ENCODE measurements around the gene GALNS.

GALNS gene

DNA sequence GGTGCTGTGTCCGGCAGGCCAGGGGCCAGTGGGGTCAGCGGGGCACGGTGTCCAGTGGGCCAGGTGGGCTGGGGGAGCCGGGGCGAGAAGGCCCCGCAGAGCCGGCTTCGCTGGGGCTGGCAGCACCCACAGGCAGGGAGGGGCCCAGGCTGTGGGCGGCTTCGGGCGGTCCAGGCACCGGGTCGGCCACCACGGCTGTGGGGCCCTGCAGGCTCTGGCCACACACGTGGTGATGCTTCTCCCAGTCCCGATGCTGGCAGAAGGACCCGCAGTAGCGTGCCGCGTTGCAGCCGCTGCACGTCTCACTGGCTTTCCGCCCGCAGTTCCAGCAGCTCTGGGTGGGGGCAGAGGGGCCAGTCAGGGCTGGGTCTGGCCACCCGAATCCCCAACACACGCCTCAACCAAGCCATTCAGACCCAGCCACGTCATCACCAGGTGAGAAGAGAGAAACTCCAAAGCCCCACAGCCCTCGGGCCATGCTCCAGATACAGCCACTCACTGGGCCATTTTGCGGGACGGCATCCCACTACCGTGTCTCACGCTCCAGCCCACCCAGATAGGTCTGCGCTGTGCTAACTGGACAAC, 20.3 kb upstream of the GALNS start:
- no peak for DNase-seq (ENCODE audit: low spot score)

DNA sequence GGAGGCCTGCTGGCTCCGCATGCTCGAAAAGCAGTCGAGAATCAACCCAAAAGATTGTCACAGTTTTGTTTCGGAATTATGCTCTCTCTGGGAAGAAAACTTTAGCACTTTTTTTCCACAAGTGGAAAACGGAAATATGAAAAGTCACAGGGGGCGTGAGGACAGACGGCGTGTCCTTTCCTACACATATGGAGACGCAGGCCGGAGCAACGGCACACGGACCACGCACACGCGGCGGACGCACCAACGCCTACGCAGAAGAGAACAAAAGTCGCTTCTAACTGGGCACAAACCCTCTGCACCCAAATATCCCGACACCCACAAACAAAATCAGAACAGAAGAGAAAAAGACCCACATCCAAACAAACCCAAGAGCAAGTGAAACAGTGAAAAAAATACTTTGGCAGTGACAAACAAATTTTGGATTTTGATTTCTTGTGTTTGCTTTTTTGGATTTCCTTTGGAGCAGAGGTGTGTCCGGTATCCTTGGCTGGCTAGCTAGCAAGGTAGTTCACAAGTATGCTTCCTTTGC, 19.0 kb upstream of the GALNS start:
- DNase-seq (ENCODE audit: low spot score) = no peak

DNA sequence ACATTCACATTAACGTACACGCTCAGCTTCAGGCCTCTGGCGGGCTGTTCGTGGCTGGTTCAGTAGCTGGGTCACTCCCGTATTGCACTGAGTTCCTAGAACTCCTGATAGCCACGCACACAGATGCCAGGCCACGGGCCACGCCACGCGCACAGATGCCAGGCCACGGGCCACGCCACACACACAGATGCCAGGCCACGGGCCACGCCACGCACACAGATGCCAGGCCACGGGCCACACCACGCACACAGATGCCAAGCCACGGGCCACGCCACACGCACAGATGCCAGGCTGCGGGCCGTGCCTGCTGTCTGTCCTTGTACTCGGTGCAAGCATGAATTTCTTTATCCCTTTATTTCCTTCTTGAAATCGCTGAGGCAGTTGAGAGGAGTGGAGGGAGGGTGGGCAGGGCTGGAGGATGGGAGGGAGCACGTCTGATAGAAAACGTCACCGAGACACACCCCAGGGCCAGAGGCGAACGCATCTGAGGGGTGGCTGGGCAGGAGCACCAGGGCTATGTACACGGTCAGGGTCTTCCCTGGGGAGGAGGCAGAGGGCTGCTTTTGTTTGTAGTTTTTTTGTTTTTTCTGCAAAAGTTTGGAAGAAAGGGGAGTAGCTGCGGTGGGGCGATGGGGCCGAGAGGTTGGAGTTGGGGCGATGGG, 18.3 kb upstream of the GALNS start:
- DNase-seq (ENCODE audit: low spot score) = no peak

DNA sequence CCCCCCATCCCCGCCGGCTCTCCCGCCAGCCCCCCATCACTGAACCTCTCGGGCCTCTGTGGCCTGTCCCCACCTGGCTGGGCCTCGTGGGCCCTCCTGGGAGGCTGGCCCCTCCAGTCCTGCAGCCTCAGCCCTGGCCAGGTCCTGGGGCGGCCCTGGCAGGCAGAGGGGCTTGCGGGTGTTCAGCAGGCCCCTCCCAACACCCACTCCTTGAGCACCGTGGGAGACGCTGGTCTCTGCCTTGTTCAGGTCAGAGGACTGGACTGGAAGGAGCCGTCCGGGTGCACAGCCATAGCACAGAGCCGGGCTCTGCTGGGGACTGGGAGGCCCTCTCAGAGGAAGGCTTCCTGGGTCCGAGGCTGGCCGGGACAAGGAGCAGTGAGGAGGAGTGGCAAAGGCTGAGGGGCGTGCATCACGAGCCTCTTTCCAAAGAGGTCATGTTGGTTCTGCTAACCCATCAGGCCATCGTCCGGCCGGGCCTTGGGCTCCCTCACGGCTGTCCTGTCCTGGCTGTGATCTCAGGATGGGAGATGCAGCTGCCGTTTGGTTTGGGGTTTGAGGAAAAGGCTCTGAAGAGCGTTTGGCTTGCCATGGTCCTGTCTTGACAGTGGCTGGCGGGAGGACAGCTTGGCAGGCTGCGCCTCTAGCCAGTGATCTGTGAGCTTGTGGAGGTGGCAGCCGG, 16.0 kb upstream of the GALNS start:
- no peak for DNase-seq (ENCODE audit: low spot score)

DNA sequence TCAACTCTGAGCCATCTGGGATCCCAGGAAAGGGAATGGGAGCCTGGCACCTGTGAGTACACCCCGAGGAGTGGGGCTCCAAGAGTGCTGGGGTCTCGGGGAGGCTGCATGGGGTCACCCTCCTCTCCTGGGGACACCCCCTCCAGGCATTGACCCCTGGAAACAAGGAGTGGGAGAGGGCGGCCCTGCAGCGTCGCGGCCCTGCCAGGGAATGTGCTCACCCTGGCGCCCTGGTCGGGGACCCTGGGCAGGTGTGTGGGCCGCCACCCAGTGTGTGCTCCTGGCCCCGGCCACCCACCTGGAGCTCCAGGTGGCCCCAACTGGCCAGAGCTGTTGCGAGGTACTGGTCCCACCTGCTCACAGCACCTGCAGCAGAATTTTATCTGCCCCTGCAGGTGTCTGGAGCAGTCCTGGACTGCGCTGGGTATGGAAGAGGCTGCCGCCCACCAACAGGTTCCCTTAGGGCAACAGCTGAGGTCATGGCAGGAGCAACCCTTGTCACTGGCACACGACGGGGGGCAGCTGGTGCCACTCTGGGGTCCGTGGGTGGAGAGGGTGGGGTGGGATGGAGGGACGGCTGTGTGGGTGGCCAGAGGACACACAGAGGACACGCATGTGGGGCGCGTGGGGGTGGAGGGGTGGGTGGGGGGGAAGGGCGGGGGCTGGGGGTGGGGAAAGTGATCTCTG, 15.1 kb upstream of the GALNS start:
- no peak for DNase-seq (ENCODE audit: low spot score)

DNA sequence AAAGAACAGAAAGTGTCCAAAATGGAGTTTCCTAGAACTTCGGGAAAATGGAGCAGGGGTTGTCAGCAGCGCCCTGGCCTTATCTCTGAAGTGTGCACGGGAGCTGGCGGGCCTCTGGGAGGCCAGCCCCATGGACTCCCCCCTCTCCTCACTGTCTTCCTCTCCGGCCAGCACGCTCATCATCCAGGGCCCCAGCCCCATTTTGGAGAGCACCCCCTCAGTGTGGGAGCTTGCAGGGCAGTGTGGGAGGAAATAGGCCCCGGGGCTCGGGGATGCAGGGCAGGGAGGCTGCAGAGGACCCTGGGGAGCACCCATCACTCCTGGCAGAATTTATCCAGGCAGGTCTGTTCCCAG, 14.6 kb upstream of the GALNS start:
- DNase-seq (ENCODE audit: low spot score) = no peak

DNA sequence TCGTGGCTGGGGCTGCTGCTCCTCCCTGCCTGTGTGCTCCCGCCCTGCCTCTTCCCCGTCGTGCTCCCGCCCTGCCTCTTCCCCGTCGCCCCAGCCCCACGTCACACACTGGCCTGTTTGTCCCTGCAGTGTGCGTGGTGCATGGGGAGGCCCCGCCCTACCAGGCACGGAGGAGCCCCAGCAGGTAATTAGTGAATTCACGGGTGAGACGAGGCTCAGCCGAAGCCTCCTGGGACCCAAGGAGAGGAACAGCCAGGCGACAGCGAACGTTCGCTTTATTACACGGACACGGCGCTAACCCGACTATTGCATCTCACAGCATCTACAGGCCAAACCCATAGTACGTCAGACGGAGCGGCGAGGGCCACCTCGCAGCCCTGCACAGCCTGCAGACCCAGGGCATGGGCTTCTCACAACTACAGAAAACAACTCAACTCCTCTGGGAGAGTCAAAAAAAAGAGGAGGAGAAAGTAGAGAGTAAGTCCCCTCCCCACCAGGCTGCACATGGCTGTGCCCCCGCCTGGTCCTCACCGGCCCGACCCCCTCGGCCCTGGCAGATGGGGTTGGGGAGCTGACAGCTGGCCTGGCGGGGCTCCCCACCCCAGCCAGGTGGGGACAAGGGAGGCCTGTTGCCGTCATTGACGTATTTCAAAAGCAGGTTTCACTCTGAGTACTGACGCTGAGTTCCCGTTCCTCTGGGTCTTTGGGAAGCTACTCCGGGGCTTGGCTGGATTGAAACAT, 14.0 kb upstream of the GALNS start:
- no peak for DNase-seq (ENCODE audit: low spot score)

DNA sequence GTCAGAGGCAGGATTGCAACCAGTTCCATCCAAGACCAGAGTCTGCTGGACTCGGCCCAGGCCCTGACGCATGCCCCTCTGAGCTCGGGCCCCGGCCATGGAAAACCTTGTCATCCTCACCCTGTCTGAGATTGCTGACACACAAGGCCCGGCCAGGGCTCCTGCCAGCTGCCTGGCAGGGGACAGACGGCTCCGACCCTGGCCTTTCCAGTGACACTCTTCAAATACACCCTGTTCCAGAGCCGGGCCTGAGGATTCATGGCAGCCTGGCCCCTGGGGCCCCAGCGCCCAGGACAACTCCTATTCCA, 12.9 kb upstream of the GALNS start:
- no peak for DNase-seq (ENCODE audit: low spot score)

DNA sequence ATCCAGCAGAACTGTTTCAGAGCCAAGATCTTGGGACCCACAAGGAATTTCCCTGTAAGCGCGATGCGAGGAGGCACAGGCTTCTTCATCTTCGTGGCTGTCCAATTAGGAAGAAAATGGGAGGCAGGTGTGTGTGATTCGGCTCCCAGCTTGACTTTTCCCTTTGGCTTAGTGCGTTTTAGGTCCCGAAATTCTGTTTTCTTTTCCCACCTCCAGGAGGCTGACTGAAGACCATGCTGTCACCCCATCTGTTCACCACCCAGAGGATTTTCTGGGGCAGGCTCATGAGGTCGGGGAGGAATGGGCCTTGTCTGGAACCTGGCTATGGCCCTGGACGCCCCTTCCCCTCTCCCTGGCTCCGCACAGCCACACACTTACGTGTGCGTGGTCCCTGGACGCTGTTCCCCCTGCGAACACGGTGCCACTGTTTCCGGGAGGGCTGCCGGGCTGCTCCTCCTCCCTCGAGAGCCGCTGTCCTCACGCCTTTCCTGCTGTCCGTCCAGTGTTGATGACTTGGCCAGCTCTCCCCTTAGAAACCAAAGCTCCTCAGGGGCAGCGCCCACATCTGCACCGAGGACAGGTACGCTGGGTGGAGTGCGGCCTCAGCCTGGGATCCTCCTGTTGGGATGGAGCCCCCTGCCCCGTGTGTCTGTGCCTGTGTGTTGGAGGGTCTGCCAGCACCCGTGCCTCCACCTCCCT, 12.4 kb upstream of the GALNS start:
- DNase-seq (ENCODE audit: low spot score) = no peak

DNA sequence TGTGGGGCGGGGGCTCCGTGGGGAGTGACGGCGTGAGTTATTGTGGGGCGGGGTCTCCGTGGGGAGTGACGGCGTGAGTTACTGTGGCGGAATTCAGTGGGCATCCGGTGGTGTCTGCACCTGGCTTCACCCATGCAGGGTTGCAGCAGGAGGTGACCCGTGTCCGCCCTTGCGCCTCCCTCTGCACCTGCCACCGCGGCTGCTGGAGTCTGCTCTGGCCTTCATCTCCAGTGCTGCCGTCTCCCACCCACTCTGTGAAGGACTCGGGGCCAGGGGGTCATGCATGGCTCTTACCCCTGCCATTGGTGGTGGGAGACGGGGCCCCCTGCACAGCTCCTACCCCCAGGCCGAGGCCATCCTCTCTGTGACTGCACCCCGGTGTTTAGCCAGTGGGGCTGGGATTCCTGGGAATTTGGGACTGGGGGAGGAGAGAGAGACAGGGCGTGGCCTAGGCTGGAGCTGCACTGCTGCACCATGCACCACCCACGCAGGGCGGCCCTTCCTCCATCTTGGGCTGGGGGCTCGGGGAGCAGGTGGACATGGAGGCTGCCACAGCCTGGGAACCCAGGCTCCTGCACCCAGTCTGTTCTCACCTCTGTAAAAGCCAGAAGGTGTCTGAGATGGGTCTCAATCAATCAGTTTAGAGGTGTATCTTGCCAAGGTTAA, 11.0 kb upstream of the GALNS start:
- DNase-seq (ENCODE audit: low spot score) = no peak

DNA sequence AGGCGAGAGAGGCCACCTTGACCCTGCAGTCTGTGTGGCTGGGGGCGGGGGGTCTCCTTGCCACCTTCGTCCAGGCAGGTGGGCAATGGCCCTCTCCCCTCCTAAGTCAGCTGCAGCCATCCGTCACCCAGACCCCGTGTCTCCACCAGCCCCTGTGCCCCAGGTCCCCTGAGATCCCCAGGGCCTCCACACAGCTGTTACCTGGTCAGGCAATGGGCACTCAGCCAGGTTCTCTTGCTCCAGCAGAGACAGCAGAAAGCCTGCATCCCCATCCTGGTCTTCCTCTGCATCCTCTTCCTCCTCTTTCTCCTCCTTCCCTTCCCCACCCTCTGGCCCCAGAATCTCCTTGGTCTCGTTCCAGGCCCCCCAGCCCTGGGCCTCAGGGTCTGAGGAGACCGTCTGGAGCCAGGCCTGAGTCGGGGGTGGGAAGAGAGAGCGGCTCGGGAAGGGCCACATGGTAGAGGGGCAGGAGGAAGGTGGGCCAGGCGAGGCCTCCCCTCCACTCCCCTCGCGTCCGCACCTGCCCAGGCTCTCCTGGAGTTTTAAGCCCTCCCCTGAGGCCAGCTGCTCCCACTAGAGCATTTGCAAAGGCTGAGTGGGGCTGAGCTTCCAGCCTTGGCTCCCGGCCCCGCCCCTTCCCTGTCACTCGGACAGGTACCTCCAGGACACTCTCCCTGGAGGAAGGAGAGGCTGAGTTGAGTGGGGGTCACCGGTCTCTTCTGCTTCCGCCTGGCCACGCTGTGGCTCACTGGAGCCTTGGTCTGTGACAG, 9.6 kb upstream of the GALNS start, which contains the start of gene PABPN1L:
Gene PABPN1L, minus strand, starts transcription at position 510 of the 770 bp plus-strand sequence. Its CDS starts 54 bp downstream, at position 456.
- DNase-seq (ENCODE audit: low spot score) = no peak

DNA sequence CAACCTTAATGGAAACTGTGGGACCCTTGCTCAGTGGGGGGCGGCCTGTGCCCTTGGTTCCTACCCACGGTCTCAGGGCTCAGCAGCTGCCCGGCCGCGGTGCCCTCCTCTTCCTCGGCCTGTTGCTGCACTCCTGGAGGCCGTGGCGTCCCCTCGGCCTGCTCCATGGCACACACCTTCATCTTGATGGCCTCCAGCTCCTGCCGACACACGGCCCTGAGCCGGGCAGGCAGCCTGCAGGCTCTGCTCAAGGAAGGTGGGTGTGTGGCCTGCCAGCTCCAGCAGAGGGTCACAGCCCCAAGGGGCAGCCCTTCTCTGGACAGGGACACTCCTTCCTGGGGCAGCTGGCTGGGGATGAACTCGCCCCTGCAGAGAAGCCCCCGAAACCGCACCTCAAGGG, 9.0 kb upstream of the GALNS start:
- no peak for DNase-seq (ENCODE audit: low spot score)

DNA sequence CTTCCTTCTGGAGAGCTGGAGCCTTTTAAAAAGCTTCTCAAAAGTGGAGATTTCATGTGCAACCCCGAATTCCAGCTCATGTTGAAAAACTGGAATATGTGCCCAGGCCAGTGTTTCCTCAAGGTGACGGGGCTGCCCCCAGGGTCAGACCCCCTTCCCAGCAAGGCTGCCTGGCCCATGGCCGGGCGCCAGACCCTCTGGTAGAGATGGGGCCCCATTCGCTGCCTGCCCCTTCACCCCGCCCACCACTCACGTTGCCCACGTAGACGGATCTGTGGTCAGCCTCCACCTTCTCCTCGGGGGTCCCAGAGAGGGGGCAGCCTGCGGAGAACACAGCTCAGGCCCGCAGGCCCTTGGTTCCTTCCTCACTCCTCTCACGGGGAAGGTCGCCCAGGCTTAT, 8.6 kb upstream of the GALNS start:
- no peak for DNase-seq (ENCODE audit: low spot score)

DNA sequence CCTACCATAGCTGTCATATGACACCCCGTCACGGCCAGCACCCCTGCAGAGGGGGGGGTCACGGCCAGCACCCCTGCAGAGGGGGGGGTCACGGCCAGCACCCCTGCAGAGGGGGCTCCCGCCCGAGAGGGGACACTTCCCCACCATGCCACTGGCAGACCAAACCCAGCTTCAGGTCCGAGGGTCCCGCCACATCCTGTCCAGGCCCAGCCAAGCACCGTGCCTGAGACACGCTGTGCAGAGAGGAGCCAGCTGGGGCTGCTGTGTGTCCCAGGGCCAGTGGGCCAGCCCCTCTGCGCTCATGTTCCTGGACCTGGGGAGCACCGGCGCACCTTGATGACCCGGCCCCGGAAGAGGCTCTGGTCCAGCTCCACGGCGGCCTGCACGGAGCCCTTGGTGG, 7.8 kb upstream of the GALNS start:
- no peak for DNase-seq (ENCODE audit: low spot score)

DNA sequence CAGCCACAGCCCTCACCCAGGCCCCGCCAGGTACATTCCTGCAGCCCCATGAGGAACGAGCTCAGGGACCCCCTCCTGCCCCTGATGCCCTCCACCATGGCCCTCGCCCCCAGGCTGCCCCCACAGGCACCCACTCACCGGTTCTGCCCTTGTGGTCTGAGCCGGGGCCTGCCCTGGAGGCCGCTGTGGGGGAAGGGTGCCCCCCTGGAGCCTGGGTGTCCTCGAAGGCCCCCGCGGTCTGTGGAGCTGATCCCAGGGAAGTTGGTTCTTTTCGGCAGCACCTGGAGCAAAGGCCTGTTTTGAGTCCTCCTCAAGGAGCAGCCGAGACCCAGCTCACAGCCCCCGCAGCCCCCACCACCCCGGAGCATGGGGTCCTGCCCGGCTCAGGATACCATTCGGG, 7.4 kb upstream of the GALNS start:
- DNase-seq (ENCODE audit: low spot score) = no peak

DNA sequence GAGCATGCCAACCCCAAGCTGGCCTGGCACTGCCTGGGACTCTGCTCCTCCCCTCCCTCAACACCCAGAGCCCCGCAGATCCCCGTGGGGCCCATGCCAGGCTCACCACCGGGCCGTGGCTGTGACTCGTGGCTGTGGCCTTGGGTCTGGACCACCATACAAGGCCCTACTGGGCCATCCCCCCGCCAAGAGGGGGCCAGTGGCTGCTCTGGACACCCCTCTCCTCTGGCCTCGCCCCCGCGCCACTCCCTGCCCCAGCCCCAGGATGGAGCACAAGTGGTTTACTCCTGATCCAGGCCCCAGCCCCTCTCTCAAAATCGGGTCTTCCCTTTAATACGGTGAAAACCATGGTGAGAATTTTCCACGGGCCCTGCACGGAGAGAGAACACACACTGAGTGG, 6.7 kb upstream of the GALNS start:
- DNase-seq (ENCODE audit: low spot score) = no peak

DNA sequence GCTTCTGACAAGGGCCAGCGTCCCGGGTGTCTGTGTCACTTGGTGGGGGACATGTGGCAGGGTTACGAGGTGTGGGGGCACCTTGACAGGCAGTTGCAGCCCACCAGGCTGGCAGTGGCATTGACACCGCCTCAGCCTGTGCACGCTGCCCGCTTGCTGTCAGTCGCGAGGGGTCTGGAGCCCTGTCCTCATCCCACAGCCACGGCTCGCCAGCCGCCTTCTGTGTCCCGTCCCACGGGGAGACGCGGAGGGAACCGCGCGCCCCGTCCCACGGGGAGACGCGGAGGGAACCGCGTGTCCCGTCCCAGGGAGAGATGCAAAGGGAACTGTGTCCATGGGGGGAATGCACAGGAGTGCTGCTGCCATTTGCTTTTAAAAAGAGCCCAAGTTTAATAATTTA, 6.2 kb upstream of the GALNS start:
- no peak for DNase-seq (ENCODE audit: low spot score)

DNA sequence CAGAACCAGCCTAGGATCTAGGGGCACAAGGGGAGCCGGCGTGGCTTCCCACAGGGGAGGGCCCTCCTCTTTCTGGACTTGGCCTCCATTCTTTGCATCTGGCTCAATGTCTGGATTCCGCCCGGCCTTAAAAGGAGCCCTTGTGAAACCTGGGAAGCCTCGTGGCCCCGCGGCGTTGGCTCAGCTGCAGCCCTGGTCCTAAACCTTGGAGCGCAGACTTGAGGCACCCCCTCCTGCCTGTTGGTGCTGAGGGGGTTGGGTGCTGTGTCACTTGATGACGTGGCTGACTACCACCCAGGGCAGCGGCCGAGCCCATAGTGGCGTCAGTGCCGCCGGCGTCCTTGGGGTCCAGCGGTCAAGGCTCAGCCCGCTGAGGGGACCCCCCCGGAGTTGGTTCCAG, 4.6 kb upstream of the GALNS start:
- DNase-seq (ENCODE audit: low spot score) = no peak

DNA sequence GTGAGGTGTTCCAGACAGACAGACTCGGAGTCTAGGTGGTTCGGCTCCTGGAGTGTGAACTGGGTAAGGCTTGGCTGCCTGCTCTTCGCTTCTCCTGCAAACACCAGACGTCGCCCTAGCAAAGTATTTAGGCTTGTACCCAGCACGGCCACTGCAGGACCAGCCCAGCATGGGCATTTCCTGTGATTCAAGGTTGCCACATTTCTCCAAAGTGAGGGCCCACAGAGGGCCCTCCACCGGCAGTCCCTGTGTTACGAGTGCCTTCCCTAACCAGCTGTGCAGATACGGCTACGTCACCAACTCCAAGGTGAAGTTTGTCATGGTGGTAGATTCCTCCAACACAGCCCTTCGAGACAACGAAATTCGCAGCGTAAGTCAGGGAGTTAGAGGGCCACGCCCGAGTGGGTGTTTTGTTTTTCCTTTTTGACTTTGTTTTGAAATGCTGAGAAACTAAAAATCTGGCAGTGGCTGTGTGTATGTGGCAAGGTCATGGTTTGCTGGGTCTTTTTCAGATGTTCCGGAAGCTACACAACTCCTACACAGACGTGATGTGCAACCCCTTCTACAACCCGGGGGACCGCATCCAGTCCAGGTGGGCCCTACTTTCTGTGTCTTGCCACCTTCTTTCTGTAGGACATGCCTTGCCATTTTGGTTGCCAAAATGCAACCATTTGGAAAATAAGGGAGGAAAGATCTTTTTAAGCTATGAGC, 2.8 kb upstream of the GALNS start:
- no peak for DNase-seq (ENCODE audit: low spot score)

Data from CD4-positive, alpha-beta T cell treated with Interleukin-2 at 100 ng/mL for 4 hours (primary cell).